Esophagus squamous epithelium (tissue), 4 donors: Measurements from ENCODE around the gene CABCOCO1.

ENCODE experiments used
- CTCF ChIP-seq, 6 experiments: fragments of 450-650 bp in 4 of 6; fragments of 200-600 bp in 2 of 6; sonication (generic) in 2 of 6; IDR thresholded peaks; one replicate each; pipeline ENCODE4 v1.5.1; 2016 to 2019; ENCODE audit warnings: antibody characterized with exemption in 6 of 6, mild to moderate bottlenecking in 4 of 6, moderate library complexity in 4 of 6
- POLR2A ChIP-seq, 4 donors: fragments of 450-650 bp; IDR thresholded peaks; one replicate each; pipeline ENCODE4 v1.6.1; 2017; ENCODE audit warnings: antibody characterized with exemption in 4 of 4, mild to moderate bottlenecking in 4 of 4, moderate library complexity in 3 of 4

GRCh38 chr10:61620506-61620905, 42.2 kb upstream of the CABCOCO1 start:
- TF ChIP-seq CTCF (IDR thresholded peaks at IDR 0.05) (no peak), POLR2A (IDR thresholded peaks at IDR 0.05) (no peak)
